B cell (primary cell): ENCODE measurements around the gene ORC1.

Experiments used
- EZH2 ChIP-seq: IDR thresholded peaks from 2 replicates; pipeline ENCODE4 v1.6.1; 2012; ENCODE audit warnings: borderline replicate concordance, low read depth, mild to moderate bottlenecking, moderate library complexity, low read length; ENCODE audit not compliant: insufficient read depth, poor library complexity, severe bottlenecking
- TF ChIP-seq, protein P1 (sequence below): fragments of 200-600 bp; IDR thresholded peaks from one replicate; pipeline ENCODE4 v1.8.0; 2022; ENCODE audit warnings: antibody characterized with exemption, mild to moderate bottlenecking

DNA sequence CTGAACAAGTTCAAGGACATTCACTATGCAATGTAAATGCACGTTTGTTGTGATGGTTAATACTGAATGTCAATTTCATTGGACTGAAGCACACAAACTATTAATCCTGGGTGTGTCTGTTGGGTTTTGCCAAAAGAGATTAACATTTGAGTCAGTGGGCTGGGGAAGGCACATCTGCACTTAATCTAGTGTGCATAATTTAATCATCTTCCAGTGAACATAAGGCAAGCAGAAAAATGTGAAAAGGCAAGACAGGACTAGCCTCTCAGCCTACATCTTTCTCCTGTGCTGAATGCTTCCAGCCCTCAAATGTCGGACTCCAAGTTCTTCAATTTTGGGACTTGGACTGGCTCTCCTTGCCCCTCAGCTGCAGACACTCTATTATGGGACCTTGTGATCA is 40.2 kb upstream of the ORC1 start:
- TF ChIP-seq, protein P1, sequence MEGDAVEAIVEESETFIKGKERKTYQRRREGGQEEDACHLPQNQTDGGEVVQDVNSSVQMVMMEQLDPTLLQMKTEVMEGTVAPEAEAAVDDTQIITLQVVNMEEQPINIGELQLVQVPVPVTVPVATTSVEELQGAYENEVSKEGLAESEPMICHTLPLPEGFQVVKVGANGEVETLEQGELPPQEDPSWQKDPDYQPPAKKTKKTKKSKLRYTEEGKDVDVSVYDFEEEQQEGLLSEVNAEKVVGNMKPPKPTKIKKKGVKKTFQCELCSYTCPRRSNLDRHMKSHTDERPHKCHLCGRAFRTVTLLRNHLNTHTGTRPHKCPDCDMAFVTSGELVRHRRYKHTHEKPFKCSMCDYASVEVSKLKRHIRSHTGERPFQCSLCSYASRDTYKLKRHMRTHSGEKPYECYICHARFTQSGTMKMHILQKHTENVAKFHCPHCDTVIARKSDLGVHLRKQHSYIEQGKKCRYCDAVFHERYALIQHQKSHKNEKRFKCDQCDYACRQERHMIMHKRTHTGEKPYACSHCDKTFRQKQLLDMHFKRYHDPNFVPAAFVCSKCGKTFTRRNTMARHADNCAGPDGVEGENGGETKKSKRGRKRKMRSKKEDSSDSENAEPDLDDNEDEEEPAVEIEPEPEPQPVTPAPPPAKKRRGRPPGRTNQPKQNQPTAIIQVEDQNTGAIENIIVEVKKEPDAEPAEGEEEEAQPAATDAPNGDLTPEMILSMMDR, result no peak
- no peak for TF ChIP-seq EZH2
